Liver (tissue), 9 donors: ENCODE measurements around the gene UBQLN1. TPM values are rescaled to one million over a fixed set of nuclear protein-coding genes. Genes with fewer than 3 reads are reported as not detected.

Source experiments
- DNase-seq: peaks from one replicate; pipeline ENCODE4 v3.0.0-alpha.2; 2017; ENCODE audit warnings: low spot score
- H3K27ac ChIP-seq, 2 donors: one replicate each; pipeline ENCODE4 v1.7.0; 2013; ENCODE audit warnings: inconsistent platforms in 2 of 2, low read length in 2 of 2, control low read depth in 1 of 2, low read depth in 1 of 2, mild to moderate bottlenecking in 1 of 2
- H3K27me3 ChIP-seq, 4 donors: one replicate each; pipeline versions ENCODE4 v1.6.1 to v1.7.0; 2013; ENCODE audit warnings: low read length in 3 of 4, inconsistent platforms in 1 of 4, mild to moderate bottlenecking in 1 of 4, moderate library complexity in 1 of 4; ENCODE audit not compliant: control insufficient read depth in 4 of 4, insufficient read depth in 4 of 4
- H3K36me3 ChIP-seq, 4 donors: one replicate each; pipeline versions ENCODE4 v1.6.1 to v1.7.0; 2013; ENCODE audit warnings: low read length in 3 of 4, mild to moderate bottlenecking in 3 of 4, low read depth in 1 of 4, moderate library complexity in 1 of 4; ENCODE audit not compliant: control insufficient read depth in 4 of 4, insufficient read depth in 3 of 4
- H3K4me1 ChIP-seq, 4 donors: one replicate each; pipeline versions ENCODE4 v1.6.1 to v1.7.0; 2013; ENCODE audit warnings: low read length in 3 of 4, mild to moderate bottlenecking in 3 of 4, moderate library complexity in 1 of 4; ENCODE audit not compliant: control insufficient read depth in 4 of 4, insufficient read depth in 4 of 4
- H3K4me3 ChIP-seq, 3 donors: one replicate each; pipeline versions ENCODE4 v1.6.1 to v1.7.0; 2013; ENCODE audit warnings: low read length in 3 of 3, control low read depth in 1 of 3, low read depth in 1 of 3, mild to moderate bottlenecking in 1 of 3
- H3K9ac ChIP-seq, 2 donors: one replicate each; pipeline ENCODE4 v1.7.0; 2013; ENCODE audit warnings: low read length in 2 of 2, mild to moderate bottlenecking in 2 of 2, moderate library complexity in 2 of 2, control low read depth in 1 of 2, low read depth in 1 of 2
- H3K9me3 ChIP-seq, 4 donors: one replicate each; pipeline versions ENCODE4 v1.6.1 to v1.7.0; 2013; ENCODE audit warnings: low read length in 3 of 4; ENCODE audit not compliant: control insufficient read depth in 4 of 4
- ATF3 ChIP-seq: IDR thresholded peaks from 2 replicates; pipeline ENCODE4 v1.6.1; 2016; ENCODE audit warnings: antibody characterized with exemption
- CTCF ChIP-seq: fragments of 150-350 bp; IDR thresholded peaks from 2 replicates; pipeline ENCODE4 v1.5.1; 2017; ENCODE audit warnings: improper control_type of control experiment, low read depth, low read length; ENCODE audit not compliant: missing input control
- EGR1 ChIP-seq, 2 donors: IDR thresholded peaks; 2 replicates each; pipeline ENCODE4 v1.6.1; 2016 to 2018; ENCODE audit warnings: antibody characterized with exemption in 2 of 2, low read depth in 2 of 2
- FOXA1 ChIP-seq: IDR thresholded peaks from 2 replicates; pipeline ENCODE4 v1.6.1; 2016; ENCODE audit warnings: antibody characterized with exemption
- FOXA2 ChIP-seq: IDR thresholded peaks from 2 replicates; pipeline ENCODE4 v1.6.1; 2016; ENCODE audit warnings: antibody characterized with exemption
- GABPA ChIP-seq, 2 donors: IDR thresholded peaks in 1 of 2; conservative IDR thresholded peaks in 1 of 2; 2 replicates each; pipeline ENCODE4 v1.6.1; 2016; ENCODE audit warnings: antibody characterized with exemption in 2 of 2, mild to moderate bottlenecking in 1 of 2, moderate library complexity in 1 of 2
- HNF4A ChIP-seq, 2 donors: conservative IDR thresholded peaks; 2 replicates each; pipeline ENCODE4 v1.6.1; 2016; ENCODE audit warnings: antibody characterized with exemption in 2 of 2, mild to moderate bottlenecking in 2 of 2
- HNF4G ChIP-seq: IDR thresholded peaks from 2 replicates; pipeline ENCODE4 v1.6.1; 2016; ENCODE audit warnings: antibody characterized with exemption
- JUND ChIP-seq, 2 donors: IDR thresholded peaks; 2 replicates each; pipeline ENCODE4 v1.6.1; 2016; ENCODE audit warnings: antibody characterized with exemption in 2 of 2
- MAX ChIP-seq: IDR thresholded peaks from 2 replicates; pipeline ENCODE4 v1.6.1; 2016; ENCODE audit warnings: antibody characterized with exemption
- NR2F2 ChIP-seq: IDR thresholded peaks from 2 replicates; pipeline ENCODE4 v1.6.1; 2016; ENCODE audit warnings: antibody characterized with exemption
- RAD21 ChIP-seq, 2 donors: IDR thresholded peaks; 2 replicates each; pipeline ENCODE4 v1.6.1; 2016; ENCODE audit warnings: antibody characterized with exemption in 2 of 2, mild to moderate bottlenecking in 2 of 2
- REST ChIP-seq: IDR thresholded peaks from 2 replicates; pipeline ENCODE4 v1.6.1; 2016; ENCODE audit warnings: antibody characterized with exemption, mild to moderate bottlenecking
- RXRA ChIP-seq, 2 donors: IDR thresholded peaks; 2 replicates each; pipeline ENCODE4 v1.6.1; 2017 to 2018; ENCODE audit warnings: antibody characterized with exemption in 2 of 2, mild to moderate bottlenecking in 1 of 2
- SP1 ChIP-seq: IDR thresholded peaks from 2 replicates; pipeline ENCODE4 v1.6.1; 2018; ENCODE audit warnings: antibody characterized with exemption, mild to moderate bottlenecking
- TAF1 ChIP-seq: conservative IDR thresholded peaks from 2 replicates; pipeline ENCODE4 v1.6.1; 2016; ENCODE audit warnings: antibody characterized with exemption, mild to moderate bottlenecking
- YY1 ChIP-seq: IDR thresholded peaks from 2 replicates; pipeline ENCODE4 v1.6.1; 2016; ENCODE audit warnings: antibody characterized with exemption, mild to moderate bottlenecking
- ZBTB33 ChIP-seq: IDR thresholded peaks from 2 replicates; pipeline ENCODE4 v1.6.1; 2016; ENCODE audit warnings: antibody characterized with exemption
- WGBS: extraction: QIAGEN DNeasy Blood & Tissue Kit; methylation state at CpG from one replicate; pipeline ENCODE4 v1.1.7; 2013; 5-methylcytosine and 5-hydroxymethylcytosine counted together
- polyA plus RNA-seq, 2 donors: library from polyadenylated mRNA; stranded (reverse) in 1 of 2; unstranded in 1 of 2; fragments of 200-250 nt in 1 of 2; fragments of >200 nt in 1 of 2; fragmentation: Nextera tagmentation in 1 of 2; extraction: Ambion mirVana in 1 of 2; gene quantifications; one replicate each; pipeline versions ENCODE4 v1.2.1 to v1.2.3, GENCODE V29; 2013 to 2015
- total RNA-seq, 2 donors: library from RNA; depleted of rRNA; stranded (reverse); fragments of >200 nt; gene quantifications; one replicate each; pipeline ENCODE4 v1.2.3, GENCODE V29; 2014
- donor health status: healthy.
- donor health status: healthy.
- donor health status: healthy.
- donor health status: healthy.
- donor health status: healthy.

The UBQLN1 gene
- total and polyA plus RNA-seq, 4 donors: 42.7 to 88.8 (median 63.1) TPM

GRCh38 chr9:83633255-83633654 lies 74.5 kb downstream of the UBQLN1 start:
- Histone ChIP-seq H3K4me1 (peaks cover 7 to 29% (median 20%) of the 10 kb centered on the region in 4 donors), H3K9ac (no peak overlapping the region), H3K36me3 (no peaks in the 10 kb centered on the region), H3K27me3 (no peaks in the 10 kb centered on the region), H3K9me3 (no peaks in the 10 kb centered on the region), H3K4me3 (no peak overlapping the region), H3K27ac (no peak overlapping the region)
- TF ChIP-seq FOXA1 (no peak), NR2F2 (no peak), GABPA (IDR thresholded peaks at IDR 0.05 in 1 of 2, conservative IDR thresholded peaks at IDR 0.05 in 1 of 2) (no peak), CTCF (no peak), FOXA2 (no peak), JUND (IDR thresholded peaks at IDR 0.05) (no peak), RAD21 (IDR thresholded peaks at IDR 0.05) (no peak), REST (no peak), SP1 (no peak), YY1 (no peak), RXRA (IDR thresholded peaks at IDR 0.05) (no peak), ZBTB33 (no peak), HNF4G (no peak), TAF1 (no peak), HNF4A (conservative IDR thresholded peaks at IDR 0.05) (no peak), EGR1 (IDR thresholded peaks at IDR 0.05; ENCODE audit: low read depth in 2 of 2) (no peak), MAX (no peak)
- no peak for DNase-seq
- 93% methylated on average over 1 of the region's 1 CpG for WGBS

- Histone ChIP-seq H3K4me3 (no peak overlapping the region), H3K9ac (no peak overlapping the region), H3K36me3 (peaks cover 0 to 11% (median 0%) of the 10 kb centered on the region in 4 donors), H3K4me1 (peaks cover 7 to 32% (median 18%) of the 10 kb centered on the region in 4 donors), H3K27ac (no peak overlapping the region), H3K9me3 (no peaks in the 10 kb centered on the region), H3K27me3 (no peaks in the 10 kb centered on the region)
- TF ChIP-seq NR2F2: no peak
- TF ChIP-seq YY1: no peak
- TF ChIP-seq SP1: no peak
- no peak for TF ChIP-seq HNF4G
- TF ChIP-seq FOXA2: no peak
- no peak for TF ChIP-seq EGR1 (IDR thresholded peaks at IDR 0.05; ENCODE audit: low read depth in 2 of 2)
- no peak for TF ChIP-seq RAD21 (IDR thresholded peaks at IDR 0.05)
- TF ChIP-seq ZBTB33: no peak
- TF ChIP-seq CTCF: no peak
- no peak for TF ChIP-seq HNF4A (conservative IDR thresholded peaks at IDR 0.05)
- no peak for TF ChIP-seq RXRA (IDR thresholded peaks at IDR 0.05)
- TF ChIP-seq TAF1: no peak
- TF ChIP-seq MAX: no peak
- no peak for TF ChIP-seq FOXA1
- TF ChIP-seq ATF3: no peak
- DNase-seq: peak; percentile 49
- 81% methylated on average over 11 of the region's 11 CpGs for WGBS
These were observed 76.8 kb downstream of the UBQLN1 start for GRCh38 chr9:83630938-83631457.
